ENCODE results near the gene DPY19L1. TPM values are rescaled to one million over a fixed set of nuclear protein-coding genes. Genes with fewer than 3 reads are reported as not detected.
"Not testable (repeated sequence)": the region's sequence is repeated elsewhere in the genome, so short reads cannot be mapped to it uniquely, and the experiment has no call there.

The DPY19L1 gene
- 1.1 TPM for polyA plus RNA-seq (2012; ENCODE audit: missing spikeins)

GRCh38 chr7:35037211-35037525, at the start of gene DPY19L1:
Gene DPY19L1 (minus strand): TSS chr7:35037485. CDS start chr7:35037394, 91 bp downstream.
- FAIRE-seq (no peak), DNase-seq (ENCODE audit: insufficient read length) (no peak)
- no peak for TF ChIP-seq POLR2A (IDR thresholded peaks at IDR 0.05; ENCODE audit: low read depth, low read length)
- no peak for TF ChIP-seq TAF1 (IDR thresholded peaks at IDR 0.05; ENCODE audit: borderline replicate concordance, low read depth, low read length)
- TF ChIP-seq POLR2AphosphoS5 (IDR thresholded peaks at IDR 0.05; ENCODE audit: low read depth, low read length): no peak

GRCh38 chr7:35079517-35079916, 42.2 kb upstream of the DPY19L1 start:
- DNase-seq (ENCODE audit: insufficient read length); FAIRE-seq: not testable (repeated sequence)

GRCh38 chr7:35074008-35074407, 36.7 kb upstream of the DPY19L1 start:
- FAIRE-seq; DNase-seq (ENCODE audit: insufficient read length): not testable (repeated sequence)

- not testable (repeated sequence) for DNase-seq (ENCODE audit: insufficient read length); FAIRE-seq
Observed at GRCh38 chr7:35072950-35073827, 35.9 kb upstream of the DPY19L1 start.

GRCh38 chr7:35069084-35069483, 31.8 kb upstream of the DPY19L1 start:
- FAIRE-seq; DNase-seq (ENCODE audit: insufficient read length): not testable (repeated sequence)

GRCh38 chr7:35065382-35065781, 28.1 kb upstream of the DPY19L1 start:
- FAIRE-seq; DNase-seq (ENCODE audit: insufficient read length): not testable (repeated sequence)

- not testable (repeated sequence) for FAIRE-seq; DNase-seq (ENCODE audit: insufficient read length)
Observed at GRCh38 chr7:35058571-35058970, 21.3 kb upstream of the DPY19L1 start.

GRCh38 chr7:35057505-35058451, 20.5 kb upstream of the DPY19L1 start:
- DNase-seq (ENCODE audit: insufficient read length); FAIRE-seq: not testable (repeated sequence)

GRCh38 chr7:35055733-35056132, 18.4 kb upstream of the DPY19L1 start:
- FAIRE-seq; DNase-seq (ENCODE audit: insufficient read length): not testable (repeated sequence)

- not testable (repeated sequence) for DNase-seq (ENCODE audit: insufficient read length); FAIRE-seq
Observed at GRCh38 chr7:35053488-35054175, 16.3 kb upstream of the DPY19L1 start.

- DNase-seq (ENCODE audit: insufficient read length): not testable (repeated sequence)
Observed at GRCh38 chr7:35048390-35048789, 11.1 kb upstream of the DPY19L1 start.

GRCh38 chr7:35047912-35048305, 10.6 kb upstream of the DPY19L1 start:
- DNase-seq (ENCODE audit: insufficient read length); FAIRE-seq: not testable (repeated sequence)

More at GRCh38 chr7:35048390-35048789, 11.1 kb upstream of the DPY19L1 start:
- not testable (repeated sequence) for FAIRE-seq

- DNase-seq (ENCODE audit: insufficient read length); FAIRE-seq: not testable (repeated sequence)
Observed at GRCh38 chr7:35047263-35047911, 10.1 kb upstream of the DPY19L1 start.

GRCh38 chr7:35043301-35043700, 6.0 kb upstream of the DPY19L1 start:
- not testable (repeated sequence) for FAIRE-seq

More at GRCh38 chr7:35043301-35043700, 6.0 kb upstream of the DPY19L1 start:
- DNase-seq (ENCODE audit: insufficient read length): not testable (repeated sequence)
